Thoracic aorta (tissue), 2 donors: ENCODE measurements around the gene THADA. TPM values are rescaled to one million over a fixed set of nuclear protein-coding genes. Genes with fewer than 3 reads are reported as not detected.

ENCODE experiments used
- ATAC-seq: fragments of 150-250 bp; one replicate; pipeline ENCODE4 v1.8.0; 2017; ENCODE audit warnings: low read depth; ENCODE audit not compliant: insufficient number of reproducible peaks, low FRiP score
- DNase-seq: peaks from one replicate; pipeline ENCODE4 v3.0.0-alpha.2; 2020; ENCODE audit warnings: low spot score
- H3K27ac ChIP-seq, 2 donors: fragments of 200-600 bp; sonication (generic); 1 replicate in 1 of 2; 2 replicates in 1 of 2; pipeline ENCODE4 v1.5.1; 2016; ENCODE audit warnings: mild to moderate bottlenecking in 2 of 2, moderate library complexity in 2 of 2
- H3K27me3 ChIP-seq: fragments of 200-600 bp; sonication (generic); replicated peaks from 2 replicates; pipeline ENCODE4 v1.6.0; 2016; ENCODE audit warnings: mild to moderate bottlenecking; ENCODE audit not compliant: insufficient read depth
- H3K36me3 ChIP-seq: fragments of 200-600 bp; sonication (generic); one replicate; pipeline ENCODE4 v1.5.1; 2016
- H3K4me1 ChIP-seq, 2 donors: fragments of 200-600 bp; sonication (generic); 1 replicate in 1 of 2; 2 replicates in 1 of 2; pipeline versions ENCODE4 v1.5.1 to v1.6.0; 2016; ENCODE audit warnings: low read depth in 2 of 2, mild to moderate bottlenecking in 1 of 2; ENCODE audit not compliant: control insufficient read depth in 1 of 2
- H3K4me3 ChIP-seq: fragments of 200-600 bp; sonication (generic); 2 replicates; pipeline ENCODE4 v1.5.1; 2016; ENCODE audit warnings: mild to moderate bottlenecking
- H3K9me3 ChIP-seq: fragments of 200-600 bp; sonication (generic); 2 replicates; pipeline ENCODE4 v1.5.1; 2016
- CTCF ChIP-seq: fragments of 200-600 bp; sonication (generic); IDR thresholded peaks from one replicate; pipeline ENCODE4 v1.5.1; 2019; ENCODE audit warnings: antibody characterized with exemption
- total RNA-seq, 2 donors: library from RNA; depleted of rRNA; stranded (reverse); fragments of >200 nt; gene quantifications; one replicate each; pipeline versions ENCODE4 v1.1.0 to v1.2.3, GENCODE V29; 2016

Gene THADA
- total RNA-seq, 2 donors from 2014 or later = 33.3 to 46.6 TPM

DNA sequence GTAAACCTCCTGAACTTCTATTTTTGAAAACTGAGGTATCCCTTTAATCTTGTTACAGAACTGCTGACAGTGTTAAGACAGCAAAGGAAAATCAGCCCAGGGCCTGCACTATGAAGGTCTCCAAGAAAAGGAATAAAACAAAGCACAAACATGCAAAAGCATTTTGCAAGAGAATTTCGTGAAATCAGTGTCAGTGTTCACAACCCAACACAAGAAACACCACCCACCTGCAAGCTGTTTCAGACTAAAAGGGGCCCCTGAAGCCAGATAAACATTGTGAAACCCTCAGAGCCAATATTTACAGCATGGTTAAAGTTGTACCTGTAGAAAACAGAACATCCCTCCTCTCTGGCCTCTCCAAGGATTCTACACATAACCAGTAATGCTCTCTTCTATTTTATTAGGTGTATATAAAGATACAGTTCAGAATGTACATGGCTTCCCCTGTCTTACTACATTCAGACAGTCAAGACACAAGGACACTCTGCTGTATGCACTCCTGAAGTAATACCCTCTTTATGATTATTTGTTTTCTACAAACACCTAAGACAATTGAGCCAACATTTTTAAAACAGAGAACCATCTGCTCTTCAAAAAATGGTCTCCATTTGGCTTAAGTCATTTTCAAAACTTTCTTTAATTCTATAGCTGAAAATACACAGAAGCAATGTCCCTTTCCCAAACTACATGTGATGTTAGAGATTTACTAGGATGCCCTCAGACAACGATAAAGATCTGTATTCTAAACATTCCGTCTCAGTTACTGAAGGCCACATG lies 219.9 kb downstream of the THADA start:
- H3K36me3 ChIP-seq = no peaks in the 10 kb centered on the region
- ATAC-seq (no peak), DNase-seq (no peak)
- H3K9me3 ChIP-seq = no peaks in the 10 kb centered on the region
- H3K4me1 ChIP-seq = peaks cover 8 to 33% of the 10 kb centered on the region in 2 donors
- H3K27me3 ChIP-seq = no peaks in the 10 kb centered on the region
- TF ChIP-seq CTCF = no peak
- H3K4me3 ChIP-seq = no peak overlapping the region
- H3K27ac ChIP-seq = no peak overlapping the region

GRCh38 chr2:43372416-43373081 lies 223.3 kb downstream of the THADA start:
- Histone ChIP-seq H3K9me3 (no peaks in the 10 kb centered on the region), H3K27ac (no peak overlapping the region)

DNA sequence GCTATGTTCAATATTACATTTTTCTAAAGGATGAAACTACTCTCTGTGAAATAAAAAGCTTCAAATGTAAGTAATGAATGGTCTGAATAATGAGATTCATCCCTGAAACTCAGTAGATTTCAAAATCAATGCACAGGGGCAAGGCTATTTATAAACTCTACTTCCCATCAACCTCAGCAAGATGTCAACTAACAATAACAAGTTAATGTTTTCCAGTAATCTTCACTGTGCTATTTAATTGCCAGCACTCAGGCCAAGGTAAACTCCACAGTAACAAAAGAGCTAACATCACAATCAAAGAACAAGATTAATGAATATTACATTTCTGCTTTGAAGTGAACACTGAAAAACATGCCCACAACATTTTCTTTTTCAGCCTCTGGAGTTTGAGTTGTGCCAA lies 225.1 kb downstream of the THADA start:
- ATAC-seq (no peak), DNase-seq (no peak)
- H3K27me3 ChIP-seq = no peaks in the 10 kb centered on the region
- H3K36me3 ChIP-seq = no peaks in the 10 kb centered on the region
- H3K4me3 ChIP-seq = no peak overlapping the region
- H3K27ac ChIP-seq = no peak overlapping the region
- H3K4me1 ChIP-seq = peaks cover 12 to 54% of the 10 kb centered on the region in 2 donors
- H3K9me3 ChIP-seq = no peaks in the 10 kb centered on the region
- TF ChIP-seq CTCF = no peak

More at GRCh38 chr2:43372416-43373081, 223.3 kb downstream of the THADA start:
- Histone ChIP-seq H3K27me3 (no peaks in the 10 kb centered on the region), H3K4me3 (no peak overlapping the region), H3K4me1 (peaks cover 12 to 59% of the 10 kb centered on the region in 2 donors), H3K36me3 (no peaks in the 10 kb centered on the region)
- DNase-seq (no peak), ATAC-seq (no peak)
- TF ChIP-seq CTCF = no peak

DNA sequence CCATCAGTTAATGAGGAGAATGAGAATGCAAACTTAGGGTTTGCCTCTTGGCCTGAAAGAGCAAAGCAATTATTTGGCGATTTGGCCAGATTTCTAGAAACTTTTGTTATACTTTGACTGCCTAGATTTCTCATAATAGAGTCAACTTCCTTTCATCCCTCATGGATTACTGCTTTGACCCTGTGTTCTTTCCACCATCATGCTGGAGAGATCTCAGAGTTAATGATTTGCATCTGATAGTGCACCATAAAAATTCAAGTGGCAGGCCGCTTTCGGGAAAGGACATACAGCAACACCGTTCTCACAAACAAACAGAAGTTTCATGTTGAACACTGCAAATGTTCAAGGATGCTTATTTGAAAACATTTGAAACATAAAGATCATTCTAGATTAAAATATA lies 225.7 kb downstream of the THADA start:
- H3K27me3 ChIP-seq = no peaks in the 10 kb centered on the region
- ATAC-seq (no peak), DNase-seq (no peak)
- no peaks in the 10 kb centered on the region for H3K36me3 ChIP-seq
- H3K4me1 ChIP-seq = peaks cover 12 to 49% of the 10 kb centered on the region in 2 donors
- H3K4me3 ChIP-seq = no peak overlapping the region
- no peak for TF ChIP-seq CTCF
- no peak overlapping the region for H3K27ac ChIP-seq
- no peaks in the 10 kb centered on the region for H3K9me3 ChIP-seq
